Panc1 (cell line): ENCODE measurements around the gene OR2A25. TPM values are rescaled to one million over a fixed set of nuclear protein-coding genes. Genes with fewer than 3 reads are reported as not detected.

Experiments
- ATAC-seq: fragments of 200-7000 bp; cut with Tn5 transposase; 2 replicates; pipeline ENCODE4 v1.9.1; 2020; ENCODE audit warnings: mild to moderate bottlenecking, moderate library complexity
- BruUV-seq: library from RNA; stranded (reverse); fragments of 400-500 nt; replicated peaks from 2 replicates; lab custom pipeline; 2021; lab: Mats Ljungman, UMichigan
- CTCF ChIA-PET: fragments of 300-600 bp; sonication (Branson Sonifier 250); formaldehyde crosslinking; loops from one replicate; lab custom pipeline; 2022; ENCODE audit warnings: antibody characterized with exemption; lab: Charles Lee
- POLR2A ChIA-PET: fragments of 300-600 bp; sonication (Branson Sonifier 250); formaldehyde crosslinking; loops from one replicate; lab custom pipeline; 2022; ENCODE audit warnings: antibody characterized with exemption; lab: Charles Lee
- DNase-seq: peaks from one replicate; pipeline ENCODE4 v3.0.0-alpha.2; 2010; ENCODE audit warnings: low read depth, low spot score
- H3K27ac ChIP-seq: 2 replicates; pipeline ENCODE4 v1.5.1; 2011; ENCODE audit warnings: mild to moderate bottlenecking, low read length, inconsistent platforms
- H3K27me3 ChIP-seq: fragments of 200-500 bp; sonication (Bioruptor generic); 2 replicates; pipeline ENCODE4 v1.6.0; 2014; ENCODE audit warnings: low read length, inconsistent platforms; ENCODE audit not compliant: control insufficient read depth, insufficient read depth
- H3K36me3 ChIP-seq: fragments of 200-500 bp; sonication (Bioruptor generic); 2 replicates; pipeline ENCODE4 v1.5.1; 2014; ENCODE audit warnings: inconsistent platforms, mild to moderate bottlenecking, low read length, moderate library complexity; ENCODE audit not compliant: control insufficient read depth, insufficient read depth
- H3K4me1 ChIP-seq: 2 replicates; pipeline ENCODE4 v1.5.1; 2011; ENCODE audit warnings: inconsistent platforms, mild to moderate bottlenecking, low read length, moderate library complexity; ENCODE audit not compliant: control insufficient read depth, insufficient read depth
- H3K4me3 ChIP-seq, 2 experiments: 2 replicates each; pipeline ENCODE4 v1.5.1; 2011 to 2012; ENCODE audit warnings: low read depth in 2 of 2, low read length in 2 of 2, mild to moderate bottlenecking in 2 of 2, inconsistent platforms in 1 of 2, moderate library complexity in 1 of 2
- H3K9me3 ChIP-seq: fragments of 200-500 bp; sonication (Bioruptor generic); 2 replicates; pipeline ENCODE4 v1.5.1; 2014; ENCODE audit warnings: low read depth, mild to moderate bottlenecking, inconsistent platforms, low read length, moderate library complexity; ENCODE audit not compliant: control insufficient read depth, insufficient read depth
- CTCF ChIP-seq: fragments of 450-650 bp; IDR thresholded peaks from 2 replicates; pipeline ENCODE4 v1.5.1; 2017; ENCODE audit warnings: mild to moderate bottlenecking
- POLR2AphosphoS5 ChIP-seq: IDR thresholded peaks from 2 replicates; pipeline ENCODE4 v1.6.1; 2012; ENCODE audit warnings: mild to moderate bottlenecking, low read depth, low read length, moderate library complexity
- REST ChIP-seq, 2 experiments: IDR thresholded peaks; 2 replicates each; pipeline ENCODE4 v1.6.1; 2011 to 2012; ENCODE audit warnings: low read depth in 2 of 2, control low read depth in 1 of 2, low read length in 1 of 2, mild to moderate bottlenecking in 1 of 2, moderate library complexity in 1 of 2; ENCODE audit not compliant: insufficient read depth in 1 of 2
- SIN3A ChIP-seq: IDR thresholded peaks from 2 replicates; pipeline ENCODE4 v1.6.1; 2012; ENCODE audit warnings: low read depth, mild to moderate bottlenecking, low read length, moderate library complexity, borderline replicate concordance; ENCODE audit not compliant: insufficient read depth
- TCF7L2 ChIP-seq: IDR thresholded peaks from 2 replicates; pipeline ENCODE4 v1.6.1; 2011; ENCODE audit warnings: mild to moderate bottlenecking, low read depth, low read length, inconsistent platforms
- in situ Hi-C: cut with HindIII; loops from 2 replicates; pipeline ENCODE4 v1.10.0; 2016; ENCODE audit warnings: low sequenced_read_pairs, low pct_unique_long_range_greater_than_20kb
- intact Hi-C: fragments of 100-400 bp; cut with micrococcal nuclease; formaldehyde crosslinking; loops from one replicate; pipeline ENCODE4 v1.10.0; 2022; ENCODE audit not compliant: unreplicated experiment
- total RNA-seq: library from RNA; stranded (reverse); gene quantifications from one replicate; pipeline ENCODE4 v1.2.1, GENCODE V29; 2021; ENCODE audit not compliant: unreplicated experiment

Gene OR2A25
- total RNA-seq, 1 experiment from 2014 or later, result not detected

GRCh38 chr7:144105211-144105610 is 35.6 kb downstream of the OR2A25 start:
- TF ChIP-seq POLR2AphosphoS5, result no peak
- TF ChIP-seq REST (IDR thresholded peaks at IDR 0.05; ENCODE audit: insufficient read depth in 1 of 2, low read depth in 2 of 2, low read length in 1 of 2), result no peak
- no peak for TF ChIP-seq SIN3A
- no peak for TF ChIP-seq TCF7L2
- no peak for TF ChIP-seq CTCF
- no TSS peak for BruUV-seq
- Histone ChIP-seq H3K27ac (no peak overlapping the region), H3K4me1 (no peaks in the 10 kb centered on the region), H3K36me3 (no peaks in the 10 kb centered on the region), H3K4me3 (no peak overlapping the region), H3K27me3 (no peaks in the 10 kb centered on the region), H3K9me3 (no peaks in the 10 kb centered on the region)
- intact Hi-C loops, result no loop called here
- ChIA-PET CTCF (no interaction called here), POLR2A (no interaction called here)
- in situ Hi-C loops, result no loop called here
- no peak for DNase-seq
- no peak for ATAC-seq

GRCh38 chr7:144109283-144109682 is 39.7 kb downstream of the OR2A25 start, which contains the start of gene OR2A2:
TSS of gene OR2A2 (plus strand) at chr7:144109583. CDS start at chr7:144109583, 0 bp downstream.
- Histone ChIP-seq H3K9me3 (no peaks in the 10 kb centered on the region), H3K27me3 (no peaks in the 10 kb centered on the region), H3K36me3 (no peaks in the 10 kb centered on the region), H3K4me1 (no peaks in the 10 kb centered on the region), H3K4me3 (no peak within 1 kb of the TSS), H3K27ac (no peak within 1 kb of the TSS)
- intact Hi-C loops, result no loop called here
- ChIA-PET POLR2A (no interaction called here), CTCF (no interaction called here)
- no TSS peak for BruUV-seq
- DNase-seq (no peak), ATAC-seq (no peak)
- in situ Hi-C loops, result no loop called here
- TF ChIP-seq POLR2AphosphoS5, result no peak
- TF ChIP-seq TCF7L2, result no peak
- TF ChIP-seq REST (IDR thresholded peaks at IDR 0.05; ENCODE audit: insufficient read depth in 1 of 2, low read depth in 2 of 2, low read length in 1 of 2), result no peak
- TF ChIP-seq SIN3A, result no peak
- no peak for TF ChIP-seq CTCF
